Ecto neural progenitor cell (in vitro differentiated cells): ENCODE measurements around the gene KIF26B.

Experiments
- DNase-seq: peaks from one replicate; pipeline ENCODE4 v3.0.0-alpha.2; 2018; ENCODE audit warnings: low spot score

Gene KIF26B

GRCh38 chr1:245571815-245572294, 417.1 kb downstream of the KIF26B start:
- no peak for DNase-seq

DNA sequence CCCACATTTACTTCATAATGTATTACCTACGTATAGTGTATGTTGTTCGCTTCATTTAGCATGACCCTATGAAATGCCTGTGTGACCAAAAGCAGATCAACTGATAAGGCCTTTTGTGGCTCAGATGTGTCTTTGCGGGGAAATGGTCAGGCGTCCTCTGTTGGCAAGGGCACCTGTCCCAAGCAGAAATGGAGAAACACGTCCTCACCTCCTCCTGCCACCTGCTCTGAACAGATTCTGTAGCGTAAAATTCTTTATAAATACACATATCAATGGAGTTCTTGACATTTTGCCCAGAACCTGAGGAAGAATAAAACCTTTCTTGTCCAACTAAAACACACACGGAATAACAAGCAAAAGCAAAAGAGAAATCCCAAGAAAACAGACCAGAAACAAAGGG, 417.9 kb downstream of the KIF26B start:
- no peak for DNase-seq

DNA sequence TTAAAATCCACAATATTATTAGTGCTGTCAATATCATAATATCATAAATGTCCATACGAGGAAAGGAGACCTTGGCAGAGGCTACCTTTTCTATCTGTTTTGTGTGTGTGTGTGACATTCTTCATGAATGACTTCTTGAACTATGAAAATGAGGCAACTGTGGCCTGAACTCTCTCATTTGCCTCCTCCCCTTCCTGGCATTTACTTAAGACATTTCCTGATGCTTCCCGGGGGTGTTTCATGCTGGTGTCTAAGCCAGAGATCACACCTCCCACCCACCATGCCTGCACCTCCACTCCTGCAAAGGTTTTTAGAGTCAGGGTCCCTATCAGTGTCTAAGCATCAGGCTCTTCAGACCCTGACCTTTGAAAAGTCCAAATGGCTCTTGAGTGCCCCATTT, 420.9 kb downstream of the KIF26B start:
- no peak for DNase-seq

- no peak for DNase-seq
Observed at GRCh38 chr1:245576323-245576722, 421.5 kb downstream of the KIF26B start.

DNA sequence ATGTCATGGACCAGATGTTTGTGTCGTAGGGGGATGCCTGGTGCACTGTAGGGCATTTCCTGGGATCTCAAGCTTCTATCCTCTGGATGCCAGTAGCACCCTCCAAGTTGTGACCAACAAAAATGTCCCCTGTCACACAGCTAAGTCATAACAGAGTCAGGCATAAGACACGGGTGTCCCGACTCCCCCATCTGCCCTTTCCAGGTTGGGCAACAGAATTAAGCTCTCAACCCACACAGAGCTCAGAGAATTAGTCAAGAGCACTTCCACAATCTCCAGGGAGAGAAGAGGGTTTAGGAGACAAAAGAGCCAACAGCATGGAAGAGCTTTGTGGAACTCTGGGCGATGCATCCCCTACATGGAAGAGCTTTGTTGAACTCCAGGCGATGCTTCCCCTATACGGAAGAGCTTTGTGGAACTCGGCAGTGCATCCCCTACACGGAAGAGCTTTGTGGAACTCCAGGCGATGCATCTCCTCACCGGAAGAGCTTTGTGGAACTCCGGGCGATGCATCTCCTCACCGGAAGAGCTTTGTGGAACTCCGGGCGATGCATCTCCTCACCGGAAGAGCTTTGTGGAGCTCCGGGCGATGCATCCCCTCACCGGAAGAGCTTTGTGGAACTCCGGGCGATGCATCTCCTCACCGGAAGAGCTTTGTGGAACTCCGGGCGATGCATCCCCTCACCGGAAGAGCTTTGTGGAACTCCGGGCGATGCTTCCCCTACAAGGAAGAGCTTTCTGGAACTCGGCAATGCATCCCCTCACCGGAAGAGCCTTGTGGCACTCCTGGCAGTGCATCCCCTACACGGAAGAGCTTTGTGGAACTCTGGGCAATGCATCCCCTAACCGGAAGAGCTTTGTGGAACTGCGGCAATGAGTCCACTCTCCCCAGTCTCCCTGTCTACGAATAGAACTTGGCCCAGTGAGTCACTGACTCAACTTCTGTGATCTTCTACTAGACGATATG, 422.7 kb downstream of the KIF26B start:
- DNase-seq, result no peak

DNA sequence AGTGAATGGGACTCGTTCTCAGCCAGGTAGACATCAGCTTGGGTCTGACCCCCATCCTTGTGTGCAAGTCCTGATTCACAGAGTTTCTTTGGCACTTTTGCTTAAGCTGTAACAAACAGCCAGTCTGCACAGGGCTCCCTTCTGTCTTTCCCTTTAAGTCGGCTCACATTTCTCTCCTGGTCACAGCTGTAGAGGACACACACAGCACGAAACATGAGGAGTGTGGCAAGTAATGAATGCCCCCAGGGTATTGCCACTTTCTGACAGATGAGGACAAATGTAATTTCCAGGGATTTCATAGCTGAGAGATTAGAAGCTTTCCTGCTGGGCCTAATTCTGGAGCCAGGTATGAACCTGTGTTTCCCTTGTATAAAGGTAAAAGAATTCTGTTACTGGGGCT, 423.5 kb downstream of the KIF26B start:
- no peak for DNase-seq

DNA sequence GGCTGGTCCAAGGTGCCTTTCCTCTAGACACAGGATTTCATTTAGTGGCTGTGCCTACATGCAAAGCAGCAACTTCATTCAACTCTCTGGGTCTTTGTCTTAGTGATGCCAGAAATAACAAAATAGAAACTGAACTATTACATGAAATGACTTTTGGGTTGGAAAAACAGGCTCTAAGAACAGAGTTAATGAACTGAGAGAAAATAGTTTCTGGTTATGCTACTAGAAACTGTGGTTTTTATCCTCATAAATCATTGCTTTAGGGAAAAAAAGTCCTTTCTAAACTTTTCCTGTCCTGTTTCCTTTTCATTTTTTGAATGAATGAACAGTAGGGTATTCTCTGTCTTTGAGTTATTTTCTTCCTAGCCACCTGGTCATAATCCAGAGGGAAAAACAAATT, 424.0 kb downstream of the KIF26B start:
- DNase-seq, result no peak

DNA sequence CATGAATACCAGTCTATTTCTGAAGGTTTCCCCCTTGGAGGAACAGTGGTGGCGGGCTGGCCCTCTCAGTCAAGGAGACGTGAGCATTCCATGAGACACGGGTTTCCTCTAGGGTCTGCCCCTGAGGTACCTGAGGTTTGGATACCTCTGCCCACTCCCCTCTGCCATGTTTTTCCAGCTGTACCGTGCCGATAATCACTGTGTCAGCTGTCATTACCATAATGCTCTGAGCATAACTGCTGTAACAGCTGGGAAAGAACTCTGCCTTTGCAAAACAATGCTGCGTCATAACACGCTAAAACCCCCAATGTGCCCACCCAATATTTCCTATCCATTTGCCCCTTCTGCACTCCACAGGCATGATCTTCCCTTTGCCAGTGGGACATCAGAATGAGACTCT, 425.1 kb downstream of the KIF26B start:
- DNase-seq, result no peak

- no peak for DNase-seq
Observed at GRCh38 chr1:245580651-245581050, 425.9 kb downstream of the KIF26B start.

DNA sequence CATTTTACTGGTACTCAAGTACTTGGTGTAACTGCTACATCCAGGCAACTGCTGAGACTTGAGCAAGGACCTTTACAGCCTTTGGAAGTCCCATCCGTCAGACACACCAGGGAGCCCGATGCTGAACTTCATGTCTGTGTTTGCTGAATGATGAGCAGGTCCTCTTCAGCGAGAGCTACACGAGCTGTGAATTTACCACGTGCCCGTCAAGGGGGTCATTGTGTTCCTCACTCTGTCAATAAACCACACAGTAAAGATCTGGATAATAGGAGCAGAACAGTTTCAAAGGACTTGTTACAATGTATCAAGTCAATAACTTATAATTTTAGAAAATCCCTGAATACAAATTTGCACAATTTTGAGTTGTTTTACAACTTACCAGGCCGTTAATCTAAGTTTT, 427.2 kb downstream of the KIF26B start:
- no peak for DNase-seq

GRCh38 chr1:245583081-245583480, 428.3 kb downstream of the KIF26B start:
- DNase-seq, result no peak

DNA sequence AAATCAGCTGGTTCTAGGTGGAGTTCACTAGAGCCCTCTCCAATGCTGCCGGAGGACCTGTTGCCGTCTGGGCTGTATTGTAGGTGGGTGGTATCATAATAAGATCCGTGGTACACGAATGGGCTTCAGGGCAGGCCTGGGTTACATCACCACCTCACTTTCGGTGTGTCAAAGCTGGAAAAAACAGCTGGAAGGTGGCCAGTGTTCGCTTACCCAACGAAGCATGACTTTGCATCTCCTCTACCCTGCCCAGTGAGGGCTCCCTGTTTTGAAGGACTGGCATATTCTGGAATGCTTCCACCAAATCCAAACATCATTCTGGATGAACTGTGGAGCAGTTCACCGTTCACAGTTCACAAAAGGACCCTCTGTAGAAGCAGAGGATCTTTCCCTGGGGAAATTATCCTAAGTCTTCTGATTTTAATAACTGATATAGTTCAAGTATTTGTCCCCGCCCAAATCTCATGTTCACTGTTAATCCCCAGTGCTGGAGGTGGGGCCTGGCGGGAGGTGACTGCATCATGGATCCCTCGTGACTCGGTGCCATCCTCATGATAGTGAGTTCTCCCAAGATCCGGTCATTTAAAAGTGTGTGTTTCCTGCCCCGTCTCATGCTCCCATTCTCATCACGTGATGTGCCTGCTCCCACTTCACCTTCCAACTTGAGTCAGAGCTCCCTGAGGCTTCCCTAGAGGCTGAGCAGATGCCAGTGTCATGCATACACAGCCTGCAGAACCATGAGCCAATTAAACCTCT, 429.0 kb downstream of the KIF26B start:
- DNase-seq, result no peak

DNA sequence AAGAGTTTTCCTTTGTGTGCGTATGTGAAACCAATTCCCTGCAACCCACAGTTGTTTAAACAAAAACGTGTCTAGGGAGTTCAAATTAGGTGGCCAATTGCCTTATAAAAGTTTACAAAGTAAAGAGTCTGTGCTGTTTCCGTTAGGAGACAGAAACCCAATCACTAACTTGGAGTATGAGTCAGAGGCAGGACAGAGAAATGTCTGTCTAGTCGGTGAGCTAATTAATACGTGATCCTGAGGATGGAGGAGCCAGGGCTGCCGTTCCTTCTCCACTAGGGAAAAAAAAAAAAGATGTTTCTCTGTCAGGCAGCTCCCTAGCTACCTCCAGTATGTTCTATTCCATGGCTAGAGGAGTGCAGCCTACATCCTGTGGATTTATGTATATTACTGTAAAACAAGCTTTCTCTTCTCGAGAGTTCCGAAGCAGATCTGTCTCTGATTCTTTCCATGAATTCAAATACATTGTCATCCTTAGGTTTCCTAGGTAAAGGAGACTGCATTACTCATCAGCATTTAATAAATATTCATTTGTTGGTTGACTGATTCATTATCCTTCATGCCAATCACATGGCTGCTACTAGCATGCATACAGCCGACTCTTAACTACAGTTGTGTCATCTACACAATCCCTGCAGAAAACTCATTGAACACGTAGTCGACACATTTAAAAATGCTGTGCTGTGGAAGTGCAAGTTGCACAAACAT, 430.6 kb downstream of the KIF26B start:
- no peak for DNase-seq

DNA sequence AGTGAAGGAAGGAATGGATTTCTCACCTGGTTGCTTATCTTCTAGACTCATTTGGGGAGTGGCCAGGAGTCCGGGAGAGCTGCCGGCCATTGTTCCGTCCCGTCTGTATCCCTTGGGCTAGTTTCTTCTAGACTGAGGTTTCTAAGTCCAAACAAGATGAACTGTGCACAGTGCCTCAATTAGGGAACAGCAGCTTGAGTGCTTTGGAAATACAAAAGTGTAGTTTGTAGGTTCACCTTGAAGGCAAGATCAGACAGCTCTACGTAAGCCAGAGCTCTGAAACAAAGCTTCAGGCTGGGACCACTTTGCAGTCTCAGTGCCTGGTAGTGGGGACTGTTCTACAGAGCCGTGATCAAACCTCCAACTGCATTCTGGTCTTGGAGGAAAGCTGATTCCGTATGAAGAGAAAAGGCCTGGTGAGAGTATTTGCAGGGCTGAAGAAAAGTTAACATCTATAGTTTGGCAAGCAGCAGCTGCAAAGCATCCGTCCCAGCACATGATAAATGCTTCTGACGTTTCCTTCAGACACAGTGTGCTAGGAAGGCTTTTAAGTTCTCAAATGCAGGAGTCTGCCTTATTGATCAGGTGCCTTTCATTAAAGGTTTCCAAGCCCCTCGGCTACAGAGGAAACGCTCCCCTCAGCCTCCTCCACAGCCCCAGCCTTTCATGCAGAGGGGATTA, 432.8 kb downstream of the KIF26B start:
- no peak for DNase-seq

DNA sequence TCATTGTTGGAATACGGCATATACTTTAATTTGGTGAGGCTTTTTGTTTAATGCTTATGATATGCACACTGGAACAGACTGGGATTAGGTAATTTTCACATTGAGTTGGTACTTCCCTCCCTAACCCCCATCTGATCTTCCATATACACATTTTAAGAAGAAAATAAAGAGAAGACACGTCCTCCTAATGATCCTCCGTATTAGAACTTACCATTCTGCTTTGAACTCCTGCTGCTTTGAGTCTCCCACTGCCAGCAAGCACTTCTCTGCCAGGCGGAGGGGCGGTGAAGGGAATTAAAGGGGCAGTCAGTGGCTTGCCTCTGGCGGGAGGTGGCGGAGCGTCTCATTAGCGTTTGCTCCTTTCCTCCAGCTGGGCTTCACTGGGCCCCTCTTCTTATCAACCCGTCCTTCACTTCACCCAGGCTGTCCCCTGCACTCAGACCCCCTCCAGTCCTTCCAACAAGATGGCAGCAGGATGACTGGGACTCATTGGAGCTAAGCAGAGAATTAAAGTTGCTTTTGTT, 433.4 kb downstream of the KIF26B start:
- no peak for DNase-seq

DNA sequence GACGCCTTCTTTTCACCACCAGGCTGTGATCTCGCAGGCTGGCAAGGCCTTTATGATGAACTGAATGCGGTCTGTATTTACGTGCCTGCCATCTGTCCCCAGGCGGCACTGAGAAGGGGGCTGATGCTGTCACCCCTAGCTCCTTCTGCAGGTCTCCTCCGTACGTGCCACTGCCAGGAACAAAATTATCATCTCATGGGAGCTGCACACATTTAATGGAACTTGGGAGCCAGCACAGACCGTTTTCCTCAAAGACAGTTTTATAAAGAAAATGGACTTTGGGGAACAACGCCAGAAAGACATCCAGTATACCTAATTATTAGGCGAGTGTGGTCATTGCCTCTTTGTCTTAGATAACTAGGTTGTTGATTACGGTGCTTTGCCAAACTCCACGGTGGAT, 434.5 kb downstream of the KIF26B start:
- DNase-seq, result no peak

GRCh38 chr1:245589906-245590305, 435.1 kb downstream of the KIF26B start:
- DNase-seq, result no peak

DNA sequence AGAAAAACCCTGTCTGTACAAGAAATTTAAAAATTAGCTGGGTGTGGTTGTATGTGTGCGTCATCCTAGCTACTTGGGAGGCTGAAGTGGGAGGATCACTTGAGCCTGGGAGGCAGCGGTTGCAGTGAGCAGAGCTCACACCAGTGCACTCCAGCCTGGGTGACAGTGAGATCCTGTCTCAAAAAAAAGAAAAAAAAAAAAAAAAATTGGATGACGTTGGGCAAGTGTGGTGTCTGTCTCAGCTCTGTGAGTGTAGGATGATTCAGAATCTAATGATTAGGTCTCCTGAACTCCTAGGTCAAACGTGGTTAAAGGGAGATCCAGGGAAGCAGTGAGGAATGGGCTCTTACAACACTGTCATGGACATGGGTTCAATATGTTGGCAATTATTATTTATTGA, 435.9 kb downstream of the KIF26B start:
- DNase-seq, result no peak

- DNase-seq, result no peak
Observed at GRCh38 chr1:245591346-245592188, 436.8 kb downstream of the KIF26B start.

DNA sequence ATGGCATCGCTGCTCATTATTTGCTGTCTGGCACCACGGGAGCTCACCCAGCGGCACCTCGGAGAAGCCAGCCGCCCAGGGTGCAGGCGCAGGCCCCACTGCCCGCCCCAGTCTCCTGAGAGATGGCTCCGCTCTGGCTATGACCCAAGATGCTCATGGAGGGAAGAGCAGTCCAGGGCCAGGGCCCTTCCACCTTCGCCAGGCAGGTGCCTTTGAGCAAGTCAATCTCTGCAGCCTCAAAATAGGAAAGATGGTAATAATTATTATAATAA, 437.3 kb downstream of the KIF26B start:
- DNase-seq, result no peak
